GM18526 (cell line): ENCODE data around the gene SAMD8.
A peak's percentile ranks its signal among the peaks of the same experiment; 100 is the strongest.

Source experiments
- POLR2A ChIP-seq: IDR thresholded peaks from 3 replicates; pipeline ENCODE4 v1.6.1; 2011; ENCODE audit not compliant: insufficient read length; ENCODE audit errors: extremely low read depth

Gene SAMD8

DNA sequence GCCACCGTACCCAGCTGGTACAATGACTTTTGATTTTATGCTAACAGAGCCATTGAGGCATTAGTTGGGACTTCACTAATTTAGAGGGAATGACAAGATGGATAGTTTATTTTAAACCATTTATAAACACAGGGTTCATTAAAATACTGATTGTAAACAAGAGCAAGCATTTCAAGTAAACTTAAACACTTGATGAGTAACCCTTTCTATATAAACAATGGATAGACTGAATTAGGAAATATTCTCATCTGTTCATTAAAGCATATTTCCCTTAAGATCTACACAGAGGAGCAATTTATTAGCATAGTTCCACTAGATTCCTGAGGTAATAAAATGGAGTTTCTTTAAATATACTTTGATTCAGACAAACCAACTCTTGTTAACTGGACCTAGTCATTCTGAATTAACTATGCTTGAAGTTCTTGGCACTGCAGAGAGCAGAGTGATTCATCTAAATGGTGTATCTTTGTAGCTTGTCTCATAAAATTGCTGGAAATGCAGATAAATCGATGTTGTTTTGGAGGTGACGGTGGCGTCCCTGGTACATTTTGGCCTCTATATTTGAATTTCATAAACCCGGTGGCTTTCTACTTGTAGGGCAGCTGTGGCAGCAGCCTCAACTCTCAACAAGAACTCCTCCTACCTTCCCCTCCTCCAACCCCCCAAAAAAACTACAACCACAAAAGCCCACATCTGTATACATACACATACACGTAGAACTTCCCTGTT, 83.7 kb downstream of the SAMD8 start:
- no peak for TF ChIP-seq POLR2A

DNA sequence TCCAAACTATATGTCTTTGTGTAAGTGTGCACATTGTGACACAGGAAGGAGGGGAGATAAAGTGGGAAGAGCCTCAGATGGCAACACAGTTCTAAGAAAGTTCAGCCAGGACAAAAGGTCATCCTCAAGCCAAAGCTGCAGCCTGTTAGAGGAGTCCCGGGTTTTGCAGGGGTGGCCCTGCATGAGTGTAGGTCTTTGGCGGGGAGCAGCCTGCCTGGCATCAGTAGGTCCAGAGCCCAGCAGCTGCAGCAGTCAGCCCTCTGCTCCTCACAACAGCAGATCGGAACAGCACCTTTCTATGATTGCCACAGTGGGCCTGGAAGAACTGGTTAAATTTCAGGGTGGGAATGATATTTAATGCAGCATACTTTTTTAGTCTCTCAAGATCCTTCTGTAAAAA, 85.6 kb downstream of the SAMD8 start:
- no peak for TF ChIP-seq POLR2A

DNA sequence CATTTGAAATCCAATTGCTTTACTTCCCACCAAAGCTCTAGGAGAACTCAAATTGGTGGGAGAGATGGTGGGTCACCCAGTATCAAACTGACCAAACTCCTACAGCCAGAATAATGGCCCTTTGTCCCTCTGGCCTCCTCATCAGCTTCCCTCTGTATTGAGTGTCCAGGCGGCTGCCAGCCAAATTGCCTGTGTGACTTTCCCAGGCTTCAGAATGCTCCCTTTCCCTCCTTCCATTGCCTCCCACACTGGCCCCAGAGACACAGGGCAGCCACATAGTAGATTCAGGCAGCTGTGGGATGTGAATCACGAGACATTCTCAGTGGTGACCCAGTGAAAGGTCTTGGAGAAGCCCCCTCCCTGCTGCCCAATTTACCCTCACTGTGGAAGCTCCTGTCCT, 86.5 kb downstream of the SAMD8 start:
- no peak for TF ChIP-seq POLR2A

DNA sequence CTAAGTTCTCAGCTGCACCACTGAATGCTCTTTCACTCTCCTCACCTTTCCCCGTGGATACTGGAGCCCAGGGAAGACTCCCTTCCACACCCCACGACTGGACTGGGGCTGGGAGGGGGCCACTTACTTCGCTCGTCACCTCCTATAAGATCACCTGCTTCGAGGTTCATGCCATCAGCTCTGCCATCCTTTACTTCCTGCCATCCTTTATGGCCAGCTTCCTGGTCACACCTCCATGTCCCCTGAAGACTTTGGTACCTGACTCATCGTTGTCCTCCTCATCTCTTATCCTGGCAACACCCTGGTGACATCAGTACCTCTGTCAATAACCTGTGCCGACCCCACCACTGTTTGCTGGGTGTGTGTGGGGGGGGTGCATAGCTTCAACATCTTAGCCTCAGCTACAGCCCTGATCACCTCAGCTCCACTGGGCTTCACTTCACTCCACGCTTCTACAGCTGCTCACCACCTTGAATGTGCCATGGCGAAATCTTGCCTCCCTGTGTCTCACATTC, 90.4 kb downstream of the SAMD8 start:
- TF ChIP-seq POLR2A, result no peak

DNA sequence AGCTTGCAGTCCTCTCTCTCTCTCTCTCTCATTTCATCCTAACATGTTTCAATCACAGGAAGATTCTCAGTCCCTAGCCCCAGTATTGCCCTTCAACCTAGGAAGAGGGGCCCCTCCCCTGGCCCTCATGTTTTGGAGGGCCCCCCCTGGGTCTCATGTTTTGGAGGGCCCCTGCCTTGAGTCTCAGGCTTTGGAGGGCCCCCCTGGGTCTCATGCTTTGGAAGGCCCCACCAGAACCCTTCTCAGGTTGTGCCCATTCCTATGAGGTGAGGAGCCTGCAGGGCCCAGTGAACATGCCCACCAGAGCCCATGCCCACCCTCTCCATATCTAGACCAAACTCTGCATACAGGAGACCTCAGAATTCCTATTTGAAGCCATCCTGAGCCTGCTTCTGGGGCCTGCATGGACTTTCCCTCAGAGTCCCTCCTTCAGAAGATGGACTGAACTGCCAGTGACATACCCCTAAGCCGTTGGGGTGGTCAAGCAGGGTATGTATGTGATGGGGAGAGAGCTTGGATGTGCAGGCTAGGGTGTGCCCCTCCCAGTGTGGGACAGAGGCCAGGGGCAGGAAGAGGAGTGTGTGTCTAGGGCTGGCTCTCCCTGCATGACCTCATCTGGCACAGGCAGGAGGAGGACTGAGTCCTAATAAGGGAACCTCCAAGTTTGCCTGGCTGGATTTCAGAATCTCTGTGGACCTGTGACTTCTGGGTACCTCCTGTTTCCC, 91.0 kb downstream of the SAMD8 start:
- TF ChIP-seq POLR2A, result no peak

DNA sequence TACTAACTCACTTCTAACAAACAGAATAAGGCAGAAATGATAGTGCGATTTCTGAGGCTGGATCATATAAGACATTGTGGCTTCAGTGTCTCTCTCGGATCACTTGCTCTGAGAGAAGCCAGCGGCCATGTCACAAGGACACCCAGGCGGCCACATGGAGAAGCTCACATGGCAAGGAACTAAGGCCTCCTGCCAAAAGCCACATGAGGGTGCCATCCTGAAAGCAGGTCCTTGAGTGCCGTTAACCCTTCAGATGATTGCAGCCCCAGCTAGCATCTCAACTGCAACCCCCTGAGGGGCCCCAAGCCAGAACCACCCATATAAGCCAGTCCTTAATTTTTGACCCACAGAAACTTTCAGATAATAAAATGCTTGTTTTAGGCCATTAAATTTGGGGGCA, 92.3 kb downstream of the SAMD8 start:
- no peak for TF ChIP-seq POLR2A

DNA sequence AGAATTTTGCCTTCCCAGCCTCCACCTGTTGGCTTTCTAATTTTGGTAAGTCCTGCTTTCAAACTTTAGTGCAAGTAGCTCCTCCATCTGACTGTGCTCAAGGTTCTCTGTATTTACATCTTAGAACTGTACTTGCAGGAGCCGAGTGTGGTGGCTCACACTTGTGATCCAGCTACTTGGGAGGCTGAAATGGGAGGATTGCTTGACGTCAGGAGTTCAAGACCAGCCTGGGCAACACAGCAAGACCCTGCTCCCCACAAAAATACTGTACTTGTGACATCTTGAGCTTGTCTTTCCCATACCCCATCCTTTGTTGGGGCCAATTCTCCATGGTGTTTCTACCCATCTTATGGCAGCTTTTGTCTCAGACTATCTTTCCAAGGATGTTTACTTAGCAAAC, 94.5 kb downstream of the SAMD8 start:
- TF ChIP-seq POLR2A, result no peak

DNA sequence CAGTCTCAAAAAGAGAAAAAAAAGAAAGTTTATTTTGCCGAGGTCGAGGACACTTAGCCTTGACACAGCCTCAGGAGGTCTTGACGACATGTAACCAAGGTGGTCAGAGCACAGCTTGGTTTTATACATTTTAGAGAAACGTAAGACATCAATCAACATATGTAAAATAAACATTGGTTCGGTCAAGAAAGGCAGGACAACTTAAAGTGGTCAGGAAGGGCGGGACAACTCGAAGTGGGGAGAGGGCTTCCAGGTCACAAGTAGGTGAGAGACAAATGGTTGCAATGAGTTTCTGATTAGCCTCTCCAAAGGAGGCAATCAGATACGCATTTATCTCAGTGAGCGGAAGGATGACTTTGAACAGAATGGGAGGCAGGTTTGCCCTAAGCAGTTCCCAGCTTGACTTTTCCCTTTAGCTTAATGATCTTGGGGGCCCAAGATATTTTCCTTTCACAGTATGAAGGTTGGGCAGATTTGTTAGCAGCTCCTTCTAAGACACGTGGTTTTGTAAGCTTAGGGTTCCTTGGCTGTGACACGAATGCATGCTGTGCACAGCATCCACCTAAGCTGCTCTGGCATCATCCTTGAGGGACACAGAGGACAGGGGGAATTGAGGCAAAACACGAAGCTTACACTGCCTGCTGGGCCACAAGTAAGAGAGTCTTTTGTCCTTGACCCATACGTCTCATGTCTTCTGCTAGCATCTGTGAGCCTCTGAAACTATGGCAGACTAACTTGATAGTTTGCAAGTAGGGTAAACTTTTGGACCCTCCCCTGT, 95.8 kb downstream of the SAMD8 start:
- TF ChIP-seq POLR2A, result no peak

DNA sequence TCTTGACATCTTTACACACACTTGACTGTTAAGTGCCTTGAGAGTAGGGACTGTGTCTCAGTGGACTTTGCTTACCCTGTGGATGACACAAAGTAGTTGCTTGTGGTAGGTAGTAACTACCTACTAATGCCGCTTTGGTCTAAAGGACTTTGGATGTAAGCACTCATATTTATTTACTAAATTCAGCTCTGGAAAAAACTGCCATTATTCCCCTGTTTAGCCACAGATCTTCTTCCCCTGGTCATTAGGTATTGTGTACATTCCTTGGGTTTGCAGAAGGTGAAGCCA, 96.3 kb downstream of the SAMD8 start:
- no peak for TF ChIP-seq POLR2A

DNA sequence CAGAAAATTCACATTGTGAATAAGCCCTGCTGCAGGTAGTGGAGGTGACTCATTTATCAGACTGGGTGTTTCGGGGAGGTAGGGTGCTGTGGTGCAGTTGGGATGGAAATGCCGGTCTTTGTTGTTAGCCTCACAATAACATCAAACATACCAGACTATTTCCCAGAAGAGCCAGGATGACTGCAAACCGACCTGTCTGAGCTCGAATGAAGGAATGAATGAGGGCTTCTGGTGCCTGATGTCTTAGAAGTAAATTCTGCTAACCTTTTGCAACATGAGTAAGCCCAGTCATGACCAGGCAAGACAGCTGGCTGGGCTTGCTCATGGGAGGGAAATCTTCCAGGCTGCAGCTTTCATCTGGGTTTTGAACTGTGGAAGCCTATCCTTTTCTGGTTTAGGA, 96.7 kb downstream of the SAMD8 start:
- no peak for TF ChIP-seq POLR2A

DNA sequence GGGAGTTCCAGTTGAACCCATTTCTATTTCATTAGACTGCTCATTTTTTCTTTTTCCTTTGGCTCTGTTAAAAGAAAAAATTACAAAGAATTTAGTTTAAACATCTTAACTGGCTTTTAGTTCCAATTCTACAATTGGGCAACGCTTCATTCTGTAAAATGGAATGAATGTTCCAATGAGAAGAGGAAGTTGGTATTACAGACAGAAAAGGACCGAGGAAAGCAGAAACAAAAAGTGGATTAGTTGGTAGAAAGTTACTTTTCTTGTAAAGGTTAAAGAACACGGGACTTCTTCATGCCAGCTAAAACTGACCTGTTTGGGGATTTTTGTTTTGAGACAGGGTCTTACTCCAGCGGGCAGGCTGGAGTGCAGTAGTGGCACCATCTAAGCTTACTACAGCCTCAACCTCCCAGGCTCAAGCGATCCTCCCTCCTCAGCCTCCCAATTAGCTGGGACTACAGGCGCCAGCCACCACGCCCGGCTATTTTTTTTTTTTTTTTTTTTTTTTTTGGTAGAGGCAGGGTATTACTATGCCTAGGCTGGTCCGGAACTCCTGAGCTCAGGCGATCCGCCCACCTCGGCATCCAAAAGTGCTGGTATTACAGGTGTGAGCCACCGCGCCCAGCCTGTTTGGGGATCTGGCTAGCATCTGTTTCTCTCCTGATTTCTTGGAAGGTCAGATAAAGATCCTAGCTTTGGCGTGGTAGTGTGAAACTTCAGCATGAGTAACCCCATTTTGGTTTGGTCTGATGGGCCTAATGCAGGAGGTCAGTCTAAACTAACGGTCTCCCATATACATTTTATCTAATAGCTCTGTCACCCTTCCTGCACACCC, 97.8 kb downstream of the SAMD8 start:
- TF ChIP-seq POLR2A, result no peak

DNA sequence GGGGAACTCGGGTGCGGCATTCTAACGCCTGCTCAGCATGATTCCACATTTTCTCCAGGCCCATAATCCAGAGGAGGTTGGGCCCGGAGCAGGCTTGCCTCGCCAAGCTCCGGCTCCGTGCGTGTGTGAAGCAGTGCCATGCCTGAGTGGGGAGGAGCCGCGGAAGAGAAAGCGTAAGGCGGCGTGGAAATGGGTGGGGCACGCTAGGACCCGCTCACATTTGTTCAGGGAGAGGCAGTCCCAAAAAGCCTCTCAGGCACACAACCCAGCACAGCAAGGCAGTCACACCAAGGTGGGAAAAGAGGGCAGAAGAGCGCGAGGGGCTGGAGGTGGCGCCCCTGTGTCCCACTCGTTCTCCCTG, 98.4 kb downstream of the SAMD8 start:
- TF ChIP-seq POLR2A, result no peak

DNA sequence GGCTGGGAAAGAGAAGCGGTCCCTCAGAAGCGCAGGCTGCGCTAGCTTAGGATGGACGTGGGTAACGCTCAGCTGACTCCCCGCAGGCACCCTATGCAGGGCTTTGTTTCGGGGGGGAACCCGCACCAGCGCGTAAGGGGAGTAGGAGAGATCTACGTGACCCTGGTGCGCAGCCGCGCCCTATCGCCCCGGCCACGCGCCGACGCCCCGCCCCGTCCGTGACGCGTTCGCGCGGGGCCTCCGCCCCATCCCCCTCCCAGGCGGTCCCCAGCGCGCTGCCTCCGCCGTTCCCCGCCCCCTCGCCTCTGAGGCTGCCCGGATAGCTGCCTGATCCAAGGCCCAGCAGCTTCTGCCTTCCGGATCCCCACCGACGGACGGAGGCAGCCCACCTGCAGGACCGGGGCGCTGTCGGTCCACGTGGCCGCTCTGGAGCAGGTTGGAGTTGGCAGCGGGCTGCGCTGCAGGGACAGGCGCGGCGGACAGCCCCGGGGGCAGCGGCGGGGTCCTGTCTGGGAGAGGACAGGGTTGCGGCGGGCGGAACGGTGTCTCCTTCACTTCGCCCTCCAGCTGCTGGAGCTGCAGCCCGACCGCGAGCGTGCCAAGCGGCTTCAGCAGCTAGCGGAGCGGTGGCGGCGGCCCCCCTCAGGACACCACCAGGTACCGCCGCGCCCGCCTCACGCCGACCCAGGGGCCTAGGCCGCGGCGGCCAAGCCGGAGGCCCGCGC, 99.0 kb downstream of the SAMD8 start, which contains the start of gene VDAC2:
Gene VDAC2 (plus strand): TSS at position 515 of the 725 bp plus-strand sequence. CDS start 363 bp downstream, outside the sequence.
- peak; percentile 72 for TF ChIP-seq POLR2A

DNA sequence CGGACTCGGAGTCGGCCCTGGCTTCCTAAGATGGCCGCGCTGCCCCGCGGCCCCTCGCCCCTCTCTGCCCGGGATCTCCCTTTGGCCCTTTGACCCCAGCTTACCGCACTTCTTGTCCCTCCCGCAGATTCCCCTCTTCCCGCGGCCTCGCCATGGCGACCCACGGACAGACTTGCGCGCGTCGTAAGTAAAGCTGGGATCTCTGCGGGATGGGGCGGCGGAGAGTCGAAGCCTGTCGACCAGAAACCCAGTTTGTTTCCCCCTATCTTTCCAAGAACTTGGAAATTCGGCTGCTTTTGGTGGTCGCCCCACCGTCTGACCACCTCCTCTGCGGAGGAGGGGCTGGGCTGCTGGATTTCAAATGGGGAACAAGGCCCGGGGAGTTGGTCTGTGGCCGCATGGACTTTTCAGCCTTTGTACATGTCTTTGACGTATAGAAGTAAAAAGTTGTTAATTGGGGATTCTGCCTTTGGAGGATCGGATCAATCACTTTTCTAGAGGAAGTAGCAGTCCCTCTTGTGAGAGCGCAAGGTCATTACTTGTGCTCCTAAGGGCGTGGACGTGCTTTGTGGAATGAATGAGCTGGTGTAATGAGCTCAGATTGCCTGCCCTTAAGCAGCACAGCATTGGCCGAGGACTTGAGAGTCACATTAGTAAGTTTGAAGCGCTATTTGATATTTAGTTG, 99.7 kb downstream of the SAMD8 start:
- no peak for TF ChIP-seq POLR2A

DNA sequence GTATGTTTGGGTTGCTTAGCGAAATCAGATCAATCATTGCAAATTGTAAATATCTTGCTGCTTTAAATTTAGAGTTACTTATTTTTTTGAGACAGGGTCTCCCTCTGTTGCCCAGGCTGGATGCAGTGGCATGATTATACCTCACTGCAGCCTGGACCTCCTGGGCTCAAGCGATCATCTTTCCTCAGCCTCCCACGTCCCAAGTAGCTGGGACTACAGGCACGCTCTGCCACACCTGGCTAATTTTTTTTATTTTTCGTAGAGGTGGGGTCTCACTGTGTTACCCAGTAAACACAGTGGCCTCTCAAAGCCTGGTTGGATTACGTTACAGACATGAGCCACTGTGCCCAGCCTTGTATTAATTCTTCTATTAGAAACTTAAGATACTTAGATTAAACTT, 100.9 kb downstream of the SAMD8 start:
- TF ChIP-seq POLR2A, result no peak
